Uterus (tissue), 4 donors: ENCODE data around the gene TBX10. TPM values are rescaled to one million over a fixed set of nuclear protein-coding genes. Genes with fewer than 3 reads are reported as not detected.

Source experiments
- DNase-seq, 2 donors: peaks; one replicate each; pipeline ENCODE4 v3.0.0-alpha.2; 2019 to 2020
- H3K27ac ChIP-seq, 2 donors: fragments of 200-600 bp; sonication (generic); 1 replicate in 1 of 2; 2 replicates in 1 of 2; pipeline ENCODE4 v1.5.1; 2016 to 2018
- H3K27me3 ChIP-seq, 2 donors: fragments of 200-600 bp; sonication (generic); one replicate each; pipeline ENCODE4 v1.5.1; 2018 to 2019; ENCODE audit warnings: control low read depth in 1 of 2
- H3K36me3 ChIP-seq, 2 donors: fragments of 200-600 bp; sonication (generic); one replicate each; pipeline ENCODE4 v1.5.1; 2019; ENCODE audit warnings: control low read depth in 1 of 2
- H3K4me1 ChIP-seq, 2 donors: fragments of 200-600 bp; sonication (generic); one replicate each; pipeline ENCODE4 v1.5.1; 2018 to 2019; ENCODE audit warnings: control low read depth in 1 of 2
- H3K4me3 ChIP-seq, 2 donors: fragments of 200-600 bp; sonication (generic); 1 replicate in 1 of 2; 2 replicates in 1 of 2; pipeline ENCODE4 v1.5.1; 2018 to 2019; ENCODE audit warnings: mild to moderate bottlenecking in 1 of 2
- H3K9me3 ChIP-seq, 2 donors: fragments of 200-600 bp; sonication (generic); one replicate each; pipeline ENCODE4 v1.5.1; 2019; ENCODE audit warnings: control low read depth in 1 of 2
- CTCF ChIP-seq, 4 experiments: fragments of 200-600 bp in 2 of 4; fragments of 450-650 bp in 2 of 4; sonication (generic) in 2 of 4; IDR thresholded peaks; one replicate each; pipeline ENCODE4 v1.5.1; 2016 to 2019; ENCODE audit warnings: antibody characterized with exemption in 4 of 4, mild to moderate bottlenecking in 2 of 4, moderate library complexity in 1 of 4
- POLR2A ChIP-seq, 2 donors: fragments of 450-650 bp; IDR thresholded peaks; one replicate each; pipeline ENCODE4 v1.6.1; 2016; ENCODE audit warnings: antibody characterized with exemption in 2 of 2, mild to moderate bottlenecking in 1 of 2, moderate library complexity in 1 of 2
- intact Hi-C: fragments of 100-400 bp; cut with DNase I; formaldehyde crosslinking; loops from one replicate; pipeline ENCODE4 v1.15.1; 2023; ENCODE audit warnings: low total_unique reads
- total RNA-seq, 4 donors: library from RNA; depleted of rRNA in 3 of 4; stranded (reverse); fragments of >200 nt in 3 of 4; gene quantifications; one replicate each; pipeline versions ENCODE4 v1.1.0 to v1.2.4, GENCODE V29; 2014 to 2023
- donor health status: DM: yes; HTN: yes; CAD: no.

TBX10 gene
- total RNA-seq, 4 donors from 2014 or later: not detected

- TF ChIP-seq CTCF (IDR thresholded peaks at IDR 0.05) (no peak), POLR2A (IDR thresholded peaks at IDR 0.05) (no peak)
- Histone ChIP-seq H3K4me3 (no peak overlapping the region), H3K9me3 (no peaks in the 10 kb centered on the region), H3K27ac (no peak overlapping the region), H3K4me1 (no peaks in the 10 kb centered on the region), H3K27me3 (no peaks in the 10 kb centered on the region), H3K36me3 (no peaks in the 10 kb centered on the region)
- intact Hi-C loops: no loop called here
- no peak for DNase-seq
Observed at GRCh38 chr11:67680696-67681470, 41.3 kb upstream of the TBX10 start.

GRCh38 chr11:67675058-67675747 lies 35.6 kb upstream of the TBX10 start:
- Histone ChIP-seq H3K4me1 (no peaks in the 10 kb centered on the region), H3K27me3 (no peaks in the 10 kb centered on the region), H3K27ac (no peak overlapping the region), H3K9me3 (no peaks in the 10 kb centered on the region), H3K36me3 (no peaks in the 10 kb centered on the region), H3K4me3 (no peak overlapping the region)
- no peak for TF ChIP-seq POLR2A (IDR thresholded peaks at IDR 0.05)
- TF ChIP-seq CTCF (IDR thresholded peaks at IDR 0.05): no peak
- DNase-seq: no peak
- intact Hi-C loops: no loop called here

- no peaks in the 10 kb centered on the region for H3K36me3 ChIP-seq
- intact Hi-C loops: no loop called here
- no peaks in the 10 kb centered on the region for H3K4me1 ChIP-seq
- no peaks in the 10 kb centered on the region for H3K9me3 ChIP-seq
- no peak within 1 kb of the TSS for H3K27ac ChIP-seq
- H3K27me3 ChIP-seq: no peaks in the 10 kb centered on the region
- H3K4me3 ChIP-seq: no peak within 1 kb of the TSS
- no peak for TF ChIP-seq CTCF (IDR thresholded peaks at IDR 0.05)
- TF ChIP-seq POLR2A (IDR thresholded peaks at IDR 0.05): no peak
- DNase-seq: no peak
Observed at GRCh38 chr11:67674442-67674871, 34.9 kb upstream of the TBX10 start, which contains the start of gene ALDH3B2. Gene ALDH3B2, minus strand, starts transcription at chr11:67674623. Its CDS starts 7,688 bp downstream, at chr11:67666935.

GRCh38 chr11:67673902-67674301 lies 34.3 kb upstream of the TBX10 start:
- TF ChIP-seq POLR2A (IDR thresholded peaks at IDR 0.05) (no peak), CTCF (IDR thresholded peaks at IDR 0.05) (no peak)
- H3K4me1 ChIP-seq: no peaks in the 10 kb centered on the region
- no peaks in the 10 kb centered on the region for H3K27me3 ChIP-seq
- no peak for DNase-seq
- H3K9me3 ChIP-seq: no peaks in the 10 kb centered on the region
- H3K4me3 ChIP-seq: no peak overlapping the region
- no peaks in the 10 kb centered on the region for H3K36me3 ChIP-seq
- no peak overlapping the region for H3K27ac ChIP-seq
- intact Hi-C loops: no loop called here

GRCh38 chr11:67673358-67673757 lies 33.8 kb upstream of the TBX10 start:
- intact Hi-C loops: no loop called here
- no peak overlapping the region for H3K27ac ChIP-seq
- H3K4me3 ChIP-seq: no peak overlapping the region
- H3K9me3 ChIP-seq: no peaks in the 10 kb centered on the region
- no peaks in the 10 kb centered on the region for H3K27me3 ChIP-seq
- H3K4me1 ChIP-seq: no peaks in the 10 kb centered on the region
- no peak for DNase-seq
- H3K36me3 ChIP-seq: no peaks in the 10 kb centered on the region
- no peak for TF ChIP-seq POLR2A (IDR thresholded peaks at IDR 0.05)
- TF ChIP-seq CTCF (IDR thresholded peaks at IDR 0.05): no peak
